DND-41 (cell line): ENCODE results near the gene ZC3H6.

Experiments
- EZH2 ChIP-seq: IDR thresholded peaks from 3 replicates; pipeline ENCODE4 v1.6.1; 2012; ENCODE audit warnings: borderline replicate concordance, low read depth, mild to moderate bottlenecking, moderate library complexity, low read length, inconsistent platforms; ENCODE audit not compliant: severe bottlenecking
- TF ChIP-seq, protein P1 (sequence below): IDR thresholded peaks from 2 replicates; pipeline ENCODE4 v1.5.1; 2012; ENCODE audit warnings: borderline replicate concordance, low read length, moderate library complexity, mild to moderate bottlenecking; ENCODE audit not compliant: poor library complexity, severe bottlenecking; ENCODE audit errors: extremely low read depth

DNA sequence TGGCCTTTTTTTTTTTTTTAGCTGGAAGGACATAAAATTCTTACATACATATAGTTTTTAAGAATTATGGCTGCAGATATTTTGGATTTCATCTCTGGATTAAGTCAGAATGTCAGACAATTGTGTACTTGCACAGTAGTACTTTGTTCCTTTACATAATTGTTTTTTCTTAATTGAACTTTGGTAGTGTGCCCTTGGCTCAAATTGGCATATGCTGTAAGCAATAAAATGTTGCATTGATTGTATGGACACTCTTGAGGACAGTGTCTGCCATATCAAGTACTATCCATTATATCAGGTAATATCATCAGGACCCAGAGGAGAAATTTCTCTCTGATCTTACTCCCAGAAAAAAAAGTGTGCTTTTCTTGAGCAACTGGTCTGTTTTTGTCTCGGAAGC lies 15.3 kb downstream of the ZC3H6 start:
- TF ChIP-seq, protein P1, sequence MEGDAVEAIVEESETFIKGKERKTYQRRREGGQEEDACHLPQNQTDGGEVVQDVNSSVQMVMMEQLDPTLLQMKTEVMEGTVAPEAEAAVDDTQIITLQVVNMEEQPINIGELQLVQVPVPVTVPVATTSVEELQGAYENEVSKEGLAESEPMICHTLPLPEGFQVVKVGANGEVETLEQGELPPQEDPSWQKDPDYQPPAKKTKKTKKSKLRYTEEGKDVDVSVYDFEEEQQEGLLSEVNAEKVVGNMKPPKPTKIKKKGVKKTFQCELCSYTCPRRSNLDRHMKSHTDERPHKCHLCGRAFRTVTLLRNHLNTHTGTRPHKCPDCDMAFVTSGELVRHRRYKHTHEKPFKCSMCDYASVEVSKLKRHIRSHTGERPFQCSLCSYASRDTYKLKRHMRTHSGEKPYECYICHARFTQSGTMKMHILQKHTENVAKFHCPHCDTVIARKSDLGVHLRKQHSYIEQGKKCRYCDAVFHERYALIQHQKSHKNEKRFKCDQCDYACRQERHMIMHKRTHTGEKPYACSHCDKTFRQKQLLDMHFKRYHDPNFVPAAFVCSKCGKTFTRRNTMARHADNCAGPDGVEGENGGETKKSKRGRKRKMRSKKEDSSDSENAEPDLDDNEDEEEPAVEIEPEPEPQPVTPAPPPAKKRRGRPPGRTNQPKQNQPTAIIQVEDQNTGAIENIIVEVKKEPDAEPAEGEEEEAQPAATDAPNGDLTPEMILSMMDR: no peak
- TF ChIP-seq EZH2: no peak
